Measurements from ENCODE around the gene C3orf33. TPM values are rescaled to one million over a fixed set of nuclear protein-coding genes. Genes with fewer than 3 reads are reported as not detected.

The C3orf33 gene
- total and polyA plus RNA-seq, 2 experiments from 2014 or later: 6.4 to 9.4 TPM

DNA sequence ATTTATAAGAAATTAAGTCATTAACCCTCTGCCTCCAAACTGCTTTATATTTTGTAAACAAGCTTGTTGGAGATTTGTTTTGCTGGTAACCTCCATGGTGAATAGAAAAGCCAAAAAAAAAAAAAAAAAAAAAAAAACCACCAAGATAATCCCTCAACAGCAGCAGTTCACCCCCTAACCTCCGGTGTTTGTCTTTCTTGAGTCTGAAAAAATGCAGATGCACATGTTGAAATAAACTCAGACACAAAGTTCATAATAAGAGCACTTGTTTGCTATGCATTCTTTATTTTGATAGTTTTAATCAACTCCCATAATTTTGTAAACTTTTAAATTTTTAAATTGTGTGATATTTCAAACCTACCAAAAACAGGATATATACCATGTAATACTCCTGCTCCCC lies 59.4 kb downstream of the C3orf33 start:
- no peak for DNase-seq (ENCODE audit: low spot score)
- Histone ChIP-seq H3K9me2 (replicated peaks; ENCODE audit: insufficient read depth) (no peaks in the 10 kb centered on the region), H3K9me3 (ENCODE audit: low read depth) (no peaks in the 10 kb centered on the region), H3K27ac (no peak overlapping the region), H3K4me2 (no peak overlapping the region), H3K36me3 (replicated peaks; ENCODE audit: insufficient read depth, low read depth) (no peaks in the 10 kb centered on the region), H3K4me1 (ENCODE audit: insufficient read depth) (peaks cover 10% of the 10 kb centered on the region), H3K27me3 (no peaks in the 10 kb centered on the region), H3K79me2 (no peaks in the 10 kb centered on the region), H2AFZ (no peak overlapping the region), H4K20me1 (ENCODE audit: insufficient read depth, poor library complexity, severe bottlenecking) (no peaks in the 10 kb centered on the region), H3K4me3 (no peak overlapping the region)
- 87% methylated on average over 1 of the region's 1 CpG for WGBS (ENCODE audit: low lambda C conversion rate, missing lambda C conversion rate)
- TF ChIP-seq, protein P1, sequence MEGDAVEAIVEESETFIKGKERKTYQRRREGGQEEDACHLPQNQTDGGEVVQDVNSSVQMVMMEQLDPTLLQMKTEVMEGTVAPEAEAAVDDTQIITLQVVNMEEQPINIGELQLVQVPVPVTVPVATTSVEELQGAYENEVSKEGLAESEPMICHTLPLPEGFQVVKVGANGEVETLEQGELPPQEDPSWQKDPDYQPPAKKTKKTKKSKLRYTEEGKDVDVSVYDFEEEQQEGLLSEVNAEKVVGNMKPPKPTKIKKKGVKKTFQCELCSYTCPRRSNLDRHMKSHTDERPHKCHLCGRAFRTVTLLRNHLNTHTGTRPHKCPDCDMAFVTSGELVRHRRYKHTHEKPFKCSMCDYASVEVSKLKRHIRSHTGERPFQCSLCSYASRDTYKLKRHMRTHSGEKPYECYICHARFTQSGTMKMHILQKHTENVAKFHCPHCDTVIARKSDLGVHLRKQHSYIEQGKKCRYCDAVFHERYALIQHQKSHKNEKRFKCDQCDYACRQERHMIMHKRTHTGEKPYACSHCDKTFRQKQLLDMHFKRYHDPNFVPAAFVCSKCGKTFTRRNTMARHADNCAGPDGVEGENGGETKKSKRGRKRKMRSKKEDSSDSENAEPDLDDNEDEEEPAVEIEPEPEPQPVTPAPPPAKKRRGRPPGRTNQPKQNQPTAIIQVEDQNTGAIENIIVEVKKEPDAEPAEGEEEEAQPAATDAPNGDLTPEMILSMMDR (IDR thresholded peaks at IDR 0.05; ENCODE audit: poor library complexity): no peak

DNA sequence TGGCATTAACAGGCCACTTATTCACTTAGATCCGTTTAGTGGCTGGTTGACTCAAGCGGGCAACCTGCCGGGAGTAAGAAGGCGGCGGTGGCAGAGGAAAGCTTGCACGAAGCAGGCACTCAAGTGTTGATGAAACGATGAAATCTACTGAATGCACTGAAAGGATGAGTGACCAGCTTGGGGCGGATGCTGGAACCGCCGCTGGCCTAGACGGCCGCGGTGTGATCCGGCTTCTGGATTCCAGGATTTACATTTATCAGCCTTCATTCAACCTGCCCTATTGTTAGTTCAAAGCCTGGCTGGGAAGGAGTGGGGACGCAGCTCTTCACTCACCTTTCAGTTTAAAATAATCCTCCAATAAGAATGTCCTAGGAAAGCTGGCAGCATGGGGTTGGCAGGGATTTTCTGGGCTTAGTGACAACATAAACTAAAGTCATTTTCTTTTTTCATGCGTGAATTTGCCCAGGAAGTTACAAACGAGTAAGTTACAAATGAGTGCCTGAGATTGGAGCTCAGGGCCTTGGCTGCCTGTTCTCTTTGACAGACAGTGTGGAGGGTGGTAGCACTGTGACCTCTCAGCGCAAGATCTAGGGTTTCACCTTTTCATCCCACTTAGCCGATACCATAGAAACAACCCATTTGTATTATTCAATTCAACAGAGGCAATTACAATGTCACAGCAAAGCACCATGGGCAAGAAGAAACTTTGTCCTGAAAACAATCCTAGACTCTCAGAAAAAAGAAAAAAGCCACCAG lies 60.1 kb downstream of the C3orf33 start:
- no peaks in the 10 kb centered on the region for H3K9me3 ChIP-seq (ENCODE audit: low read depth)
- no peaks in the 10 kb centered on the region for H3K36me3 ChIP-seq (replicated peaks; ENCODE audit: insufficient read depth, low read depth)
- TF ChIP-seq EZH2phosphoT487 (IDR thresholded peaks at IDR 0.05; ENCODE audit: low read depth, severe bottlenecking, unreplicated experiment): no peak
- TF ChIP-seq EZH2 (IDR thresholded peaks at IDR 0.05; ENCODE audit: borderline replicate concordance): no peak
- TF ChIP-seq, protein P1 (IDR thresholded peaks at IDR 0.05; ENCODE audit: poor library complexity): no peak
- H3K9me2 ChIP-seq (replicated peaks; ENCODE audit: insufficient read depth): no peaks in the 10 kb centered on the region
- no peak overlapping the region for H3K27ac ChIP-seq
- DNase-seq (ENCODE audit: low spot score): peak; percentile 35
- H3K4me2 ChIP-seq: peak overlapping the region; percentile 94
- H3K4me3 ChIP-seq: no peak overlapping the region
- no peaks in the 10 kb centered on the region for H4K20me1 ChIP-seq (ENCODE audit: insufficient read depth, poor library complexity, severe bottlenecking)
- no peaks in the 10 kb centered on the region for H3K79me2 ChIP-seq
- H3K4me1 ChIP-seq (ENCODE audit: insufficient read depth): peaks cover 10% of the 10 kb centered on the region
- WGBS (ENCODE audit: low lambda C conversion rate, missing lambda C conversion rate): 19% methylated on average over 19 of the region's 19 CpGs
- peak overlapping the region; percentile 27 for H2AFZ ChIP-seq
- no peaks in the 10 kb centered on the region for H3K27me3 ChIP-seq

DNA sequence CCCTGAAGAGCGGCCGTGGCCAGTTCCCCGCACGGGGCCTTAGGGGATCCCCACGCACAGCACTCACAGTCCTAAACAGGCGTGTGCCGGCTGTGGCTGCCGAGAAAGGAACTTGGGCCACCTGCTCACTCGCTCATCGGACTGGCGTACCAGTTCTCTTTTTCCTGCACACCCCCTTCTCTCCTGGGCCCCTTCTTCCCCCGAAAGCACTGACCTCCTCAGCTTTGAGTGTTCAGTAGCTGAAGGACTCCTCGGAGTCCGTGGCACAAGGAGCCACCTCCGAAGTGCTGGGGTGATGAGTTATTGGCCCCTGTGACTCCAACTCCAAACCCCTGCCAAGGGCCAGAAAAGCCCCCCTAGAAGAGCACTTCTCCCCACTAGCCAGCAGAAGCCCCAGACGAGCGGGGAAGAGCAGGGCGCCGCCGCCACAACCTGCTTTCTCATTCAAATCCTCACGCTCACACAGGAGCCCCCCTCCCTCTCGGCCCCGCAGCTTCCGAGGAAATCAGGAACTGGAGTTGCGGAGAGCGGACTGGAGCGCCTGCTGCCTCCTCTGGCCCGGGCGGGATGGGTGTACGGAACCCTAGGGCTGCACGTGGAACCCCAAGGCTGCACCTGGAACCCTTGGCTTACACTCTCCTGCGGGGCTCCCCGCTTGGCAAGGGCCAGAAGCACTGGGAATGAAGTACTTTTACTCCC lies 61.3 kb downstream of the C3orf33 start, which contains the start of gene PLCH1:
TSS of gene PLCH1 (minus strand) at position 446 of the 699 bp plus-strand sequence. CDS start 40,847 bp downstream, outside the sequence.
- no peaks in the 10 kb centered on the region for H4K20me1 ChIP-seq (ENCODE audit: insufficient read depth, poor library complexity, severe bottlenecking)
- WGBS (ENCODE audit: low lambda C conversion rate, missing lambda C conversion rate): 1% methylated on average over 33 of the region's 33 CpGs
- no peaks in the 10 kb centered on the region for H3K36me3 ChIP-seq (replicated peaks; ENCODE audit: insufficient read depth, low read depth)
- H3K9me3 ChIP-seq (ENCODE audit: low read depth): no peaks in the 10 kb centered on the region
- no peaks in the 10 kb centered on the region for H3K79me2 ChIP-seq
- H3K27ac ChIP-seq: peak within 1 kb of the TSS; percentile 26
- no peak for TF ChIP-seq EZH2phosphoT487 (IDR thresholded peaks at IDR 0.05; ENCODE audit: low read depth, severe bottlenecking, unreplicated experiment)
- TF ChIP-seq, protein P1 (IDR thresholded peaks at IDR 0.05; ENCODE audit: poor library complexity): no peak
- TF ChIP-seq EZH2 (IDR thresholded peaks at IDR 0.05; ENCODE audit: borderline replicate concordance): no peak
- H3K4me1 ChIP-seq (ENCODE audit: insufficient read depth): peaks cover 10% of the 10 kb centered on the region
- DNase-seq (ENCODE audit: low spot score): peak; percentile 81
- H3K4me2 ChIP-seq: peak within 1 kb of the TSS; percentile 94
- H3K4me3 ChIP-seq: peak within 1 kb of the TSS; percentile 79
- peak within 1 kb of the TSS; percentile 99 for H2AFZ ChIP-seq
- H3K9me2 ChIP-seq (replicated peaks; ENCODE audit: insufficient read depth): no peaks in the 10 kb centered on the region
- H3K27me3 ChIP-seq: no peaks in the 10 kb centered on the region

Measured in hepatocyte (in vitro differentiated cells).